ENCODE results near the gene KDM2B.

DNA sequence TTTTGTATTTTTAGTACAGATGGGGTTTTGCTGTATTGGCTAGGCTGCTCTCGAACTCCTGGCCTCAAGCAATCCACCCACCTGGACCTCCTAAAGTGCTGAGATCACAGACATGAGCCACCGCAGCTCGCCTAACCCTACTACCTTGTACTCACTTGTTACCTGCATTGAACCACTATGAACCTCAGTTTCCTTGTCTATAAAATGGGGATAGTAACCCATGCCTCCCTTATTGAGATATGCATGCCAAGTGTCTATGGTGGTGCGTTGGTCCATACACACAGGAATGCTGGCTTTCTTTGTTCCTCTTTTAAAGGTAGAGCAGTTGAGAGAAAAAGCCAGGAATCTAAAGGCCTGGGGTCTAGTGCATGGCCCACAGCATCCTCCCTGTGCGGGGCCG lies 40.9 kb downstream of the KDM2B start:
- TF ChIP-seq, protein P1, sequence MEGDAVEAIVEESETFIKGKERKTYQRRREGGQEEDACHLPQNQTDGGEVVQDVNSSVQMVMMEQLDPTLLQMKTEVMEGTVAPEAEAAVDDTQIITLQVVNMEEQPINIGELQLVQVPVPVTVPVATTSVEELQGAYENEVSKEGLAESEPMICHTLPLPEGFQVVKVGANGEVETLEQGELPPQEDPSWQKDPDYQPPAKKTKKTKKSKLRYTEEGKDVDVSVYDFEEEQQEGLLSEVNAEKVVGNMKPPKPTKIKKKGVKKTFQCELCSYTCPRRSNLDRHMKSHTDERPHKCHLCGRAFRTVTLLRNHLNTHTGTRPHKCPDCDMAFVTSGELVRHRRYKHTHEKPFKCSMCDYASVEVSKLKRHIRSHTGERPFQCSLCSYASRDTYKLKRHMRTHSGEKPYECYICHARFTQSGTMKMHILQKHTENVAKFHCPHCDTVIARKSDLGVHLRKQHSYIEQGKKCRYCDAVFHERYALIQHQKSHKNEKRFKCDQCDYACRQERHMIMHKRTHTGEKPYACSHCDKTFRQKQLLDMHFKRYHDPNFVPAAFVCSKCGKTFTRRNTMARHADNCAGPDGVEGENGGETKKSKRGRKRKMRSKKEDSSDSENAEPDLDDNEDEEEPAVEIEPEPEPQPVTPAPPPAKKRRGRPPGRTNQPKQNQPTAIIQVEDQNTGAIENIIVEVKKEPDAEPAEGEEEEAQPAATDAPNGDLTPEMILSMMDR (optimal IDR thresholded peaks at IDR 0.05 in 1 of 3, IDR thresholded peaks at IDR 0.05 in 1 of 3, conservative IDR thresholded peaks at IDR 0.05 in 1 of 3; ENCODE audit: extremely low read depth in 1 of 3, insufficient read depth in 2 of 3, low read length in 3 of 3): no peak
- no peak for TF ChIP-seq EZH2 (IDR thresholded peaks at IDR 0.05; ENCODE audit: low read length)

All from keratinocyte (primary cell).